GM12874 (cell line): Measurements from ENCODE around the gene HS1BP3.

Experiments
- TF ChIP-seq, protein P1 (sequence below): IDR thresholded peaks from 2 replicates; pipeline ENCODE4 v1.5.1; 2011; ENCODE audit warnings: low read depth, mild to moderate bottlenecking, control low read depth, low read length, moderate library complexity; ENCODE audit not compliant: insufficient read depth

Gene HS1BP3

DNA sequence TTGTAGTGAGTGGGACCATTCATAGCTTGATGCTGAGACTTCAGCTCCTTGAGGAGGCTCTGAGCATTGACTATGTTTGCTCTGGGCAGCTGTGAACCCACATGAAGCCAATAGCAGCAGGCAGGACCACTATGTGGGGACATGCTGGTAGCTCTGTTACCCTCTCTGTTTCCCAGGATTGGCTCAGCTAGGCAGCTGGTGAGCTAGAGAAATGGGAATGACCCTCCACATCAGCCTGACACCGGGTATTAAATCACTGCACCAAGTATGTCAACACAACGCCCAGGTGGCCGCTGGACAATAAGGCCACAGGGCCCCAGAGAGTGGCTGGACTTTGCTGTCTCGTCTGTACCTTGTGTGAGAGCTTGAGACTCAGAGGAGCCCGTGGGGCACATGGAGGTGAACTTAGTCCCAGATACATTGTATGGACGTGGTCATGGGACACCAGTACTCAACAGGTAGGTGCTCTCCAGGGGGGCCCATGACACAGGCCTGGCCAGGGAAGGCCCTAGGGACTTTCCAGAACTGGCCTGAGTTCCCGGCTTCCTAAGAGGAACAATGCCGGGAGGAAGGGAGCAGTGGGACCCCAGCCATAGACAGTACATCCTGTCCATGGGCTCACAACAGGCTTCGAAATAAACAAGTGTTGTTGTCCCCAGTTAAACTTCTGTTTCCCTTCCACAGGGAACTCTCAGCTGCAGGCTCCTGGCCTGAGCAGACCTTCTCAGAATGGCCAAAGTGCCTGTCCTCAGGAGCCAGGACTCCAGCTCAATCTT, 35.2 kb downstream of the HS1BP3 start:
- TF ChIP-seq, protein P1, sequence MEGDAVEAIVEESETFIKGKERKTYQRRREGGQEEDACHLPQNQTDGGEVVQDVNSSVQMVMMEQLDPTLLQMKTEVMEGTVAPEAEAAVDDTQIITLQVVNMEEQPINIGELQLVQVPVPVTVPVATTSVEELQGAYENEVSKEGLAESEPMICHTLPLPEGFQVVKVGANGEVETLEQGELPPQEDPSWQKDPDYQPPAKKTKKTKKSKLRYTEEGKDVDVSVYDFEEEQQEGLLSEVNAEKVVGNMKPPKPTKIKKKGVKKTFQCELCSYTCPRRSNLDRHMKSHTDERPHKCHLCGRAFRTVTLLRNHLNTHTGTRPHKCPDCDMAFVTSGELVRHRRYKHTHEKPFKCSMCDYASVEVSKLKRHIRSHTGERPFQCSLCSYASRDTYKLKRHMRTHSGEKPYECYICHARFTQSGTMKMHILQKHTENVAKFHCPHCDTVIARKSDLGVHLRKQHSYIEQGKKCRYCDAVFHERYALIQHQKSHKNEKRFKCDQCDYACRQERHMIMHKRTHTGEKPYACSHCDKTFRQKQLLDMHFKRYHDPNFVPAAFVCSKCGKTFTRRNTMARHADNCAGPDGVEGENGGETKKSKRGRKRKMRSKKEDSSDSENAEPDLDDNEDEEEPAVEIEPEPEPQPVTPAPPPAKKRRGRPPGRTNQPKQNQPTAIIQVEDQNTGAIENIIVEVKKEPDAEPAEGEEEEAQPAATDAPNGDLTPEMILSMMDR: no peak

DNA sequence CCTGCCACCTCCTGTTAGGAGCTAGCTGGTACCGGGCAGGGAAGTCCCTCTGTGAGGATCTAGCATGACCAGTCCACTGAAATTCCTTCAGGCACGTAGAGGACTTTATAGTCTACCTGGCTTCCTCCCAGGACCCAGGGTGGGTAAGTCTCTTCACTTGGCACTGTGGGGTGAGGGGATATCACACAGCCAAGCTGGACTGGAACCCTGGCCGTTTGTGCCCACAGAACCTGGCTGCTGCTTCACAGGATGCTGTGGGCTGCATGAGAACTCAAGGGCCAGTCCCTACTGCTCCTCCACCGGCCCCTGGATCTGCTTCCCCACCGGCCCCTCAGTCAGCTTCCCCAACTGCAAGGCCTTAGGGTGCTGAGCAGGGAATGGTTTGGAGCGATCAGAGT, 35.8 kb downstream of the HS1BP3 start:
- TF ChIP-seq, protein P1: no peak

DNA sequence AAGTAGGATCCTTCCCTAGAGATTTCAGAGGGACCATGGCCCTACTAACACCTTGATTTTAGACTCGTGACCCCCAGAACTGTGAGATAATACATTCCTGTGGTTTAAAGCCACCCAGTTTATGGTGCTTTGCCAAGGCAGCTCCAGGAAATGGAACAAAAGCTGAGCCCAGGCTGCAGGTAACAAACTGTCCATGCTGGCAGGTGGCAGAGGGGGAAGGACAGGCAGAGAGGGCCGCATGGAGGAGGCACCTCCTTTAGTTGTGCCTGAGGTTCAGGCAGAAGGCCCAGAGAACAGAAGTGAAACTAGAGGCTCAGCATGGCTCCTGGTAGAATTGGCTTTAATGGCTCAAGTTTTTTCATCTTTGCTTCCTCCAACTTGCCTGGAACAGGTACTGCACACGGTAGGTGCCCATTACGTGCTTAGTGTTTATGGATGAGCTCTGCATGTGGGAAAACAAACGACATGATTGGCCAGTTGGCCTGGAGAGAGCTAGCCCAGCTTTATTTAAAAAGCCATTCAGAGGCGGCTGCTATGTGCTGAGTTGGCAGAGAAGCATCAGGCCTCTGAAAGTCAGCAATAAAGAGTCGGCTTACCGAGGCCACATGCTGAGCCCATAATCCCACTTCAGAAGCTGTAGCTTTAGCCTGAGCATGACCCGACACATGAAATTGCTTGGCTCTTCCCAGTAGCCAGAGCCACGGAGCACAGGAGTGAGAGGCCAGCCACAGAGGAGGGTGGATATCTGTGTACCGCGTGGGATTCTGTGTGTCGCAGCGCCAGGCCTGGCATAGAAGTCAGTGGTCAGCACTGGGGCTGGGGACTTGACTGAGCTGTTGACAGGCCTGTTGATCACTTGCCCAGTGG, 36.5 kb downstream of the HS1BP3 start:
- TF ChIP-seq, protein P1: no peak

DNA sequence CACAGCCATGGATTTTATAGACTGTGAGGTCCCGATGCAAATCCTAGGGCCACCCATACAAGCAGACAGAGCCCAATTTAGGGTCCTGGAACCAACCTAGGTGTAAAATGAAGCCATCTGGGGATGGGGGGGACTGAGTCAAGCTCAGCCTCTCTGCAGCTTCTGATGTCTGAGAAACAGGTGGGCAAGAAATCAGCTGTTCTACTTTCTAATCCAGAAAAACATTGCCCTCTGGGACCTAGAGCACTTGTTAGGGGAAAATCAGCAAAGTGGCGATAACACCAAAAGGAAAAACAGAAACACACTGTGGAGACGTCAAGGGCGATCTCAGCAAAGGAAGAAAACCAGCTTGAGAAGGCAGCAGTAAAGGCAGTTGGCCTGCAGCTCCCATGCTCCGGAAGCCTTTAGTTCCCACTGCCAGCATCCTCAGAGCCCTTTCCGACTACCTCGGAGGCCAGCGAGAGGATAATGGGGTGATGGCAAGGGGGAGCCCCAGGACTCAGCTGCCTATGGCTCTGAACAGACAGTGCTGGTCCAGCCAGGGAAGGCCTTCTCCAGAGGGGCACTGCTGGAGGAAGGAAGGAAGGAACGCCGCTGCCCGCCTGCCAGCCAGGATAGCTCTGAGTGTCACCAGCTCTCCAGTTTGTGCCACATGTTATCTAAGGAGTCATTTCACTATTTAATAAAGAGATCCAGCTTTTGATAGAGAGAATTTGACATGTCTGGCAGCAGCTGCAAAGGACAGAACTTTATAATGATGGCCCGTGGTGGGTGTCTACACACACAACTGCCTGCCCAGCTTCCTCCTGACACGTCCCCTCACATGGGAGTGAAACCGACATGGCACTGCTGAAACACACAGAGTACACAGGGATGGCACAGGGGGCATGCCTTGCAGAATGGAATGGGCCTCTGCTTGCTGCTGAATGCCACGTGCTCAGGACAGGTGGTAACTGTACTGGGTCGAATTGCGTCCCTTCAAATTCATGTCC, 37.7 kb downstream of the HS1BP3 start:
- TF ChIP-seq, protein P1: no peak

DNA sequence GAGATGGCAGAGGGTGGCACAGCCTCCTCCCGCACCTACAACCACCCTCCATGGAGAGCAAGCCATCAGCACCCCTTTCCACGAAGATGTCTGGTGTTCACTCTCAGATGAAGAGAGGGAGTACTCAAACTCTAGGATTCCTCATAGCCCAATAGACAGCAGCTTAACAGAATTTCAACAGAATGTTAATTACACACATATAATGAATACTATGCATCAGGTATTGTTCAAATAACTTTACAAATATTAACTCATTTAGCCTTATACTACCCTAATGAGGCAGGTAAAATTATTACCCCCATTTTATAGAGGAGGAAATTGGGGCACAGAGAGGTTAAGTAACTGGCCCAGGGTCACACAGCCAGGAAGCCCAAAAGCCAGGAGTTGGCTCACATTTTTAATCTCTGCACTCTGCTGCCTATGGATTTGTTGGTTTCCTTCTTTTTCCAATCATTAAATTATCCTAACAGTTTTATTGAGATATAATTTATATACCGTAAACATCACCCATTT, 39.0 kb downstream of the HS1BP3 start:
- TF ChIP-seq, protein P1: no peak

DNA sequence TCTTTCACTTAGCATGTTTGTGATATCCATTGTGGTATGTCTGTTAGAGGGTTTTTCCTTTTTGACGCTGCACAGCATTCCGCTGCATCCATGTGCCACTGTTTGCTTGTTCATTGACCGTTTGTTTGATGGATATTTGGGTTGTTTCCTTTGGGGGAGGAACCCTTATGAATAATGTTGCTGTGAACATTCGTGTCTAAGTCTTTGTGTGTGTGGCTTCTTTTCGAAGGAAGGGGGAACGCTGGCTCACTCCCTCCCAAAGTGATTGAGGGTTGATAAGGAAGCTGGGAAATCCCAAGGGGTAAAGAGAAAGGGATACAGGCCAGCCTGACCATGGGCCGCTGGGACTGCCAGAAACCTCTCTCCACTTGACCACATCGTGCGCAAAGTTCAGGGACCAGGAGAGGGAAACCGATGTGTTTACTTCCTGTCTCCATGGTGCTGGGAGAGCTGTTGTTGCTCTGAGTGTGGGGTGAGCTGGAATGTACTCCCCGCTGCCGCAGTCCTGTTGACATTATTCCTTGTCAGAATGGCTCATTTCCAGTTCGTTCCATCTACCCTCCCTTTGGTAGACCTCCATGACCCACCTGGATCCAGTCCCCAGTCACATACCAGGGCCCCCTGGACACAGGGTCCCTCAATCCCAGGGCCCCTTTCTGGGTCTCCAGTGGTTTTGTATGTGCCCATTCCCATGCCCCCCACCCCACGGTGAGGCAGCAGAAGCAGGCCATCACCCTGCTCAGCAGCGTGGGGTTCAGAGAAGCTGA, 39.6 kb downstream of the HS1BP3 start:
- TF ChIP-seq, protein P1: no peak
